ENCODE results near the gene EEF1A2. TPM values are rescaled to one million over a fixed set of nuclear protein-coding genes. Genes with fewer than 3 reads are reported as not detected.
A peak's percentile ranks its signal among the peaks of the same experiment; 100 is the strongest.
"Not testable (repeated sequence)": the region's sequence is repeated elsewhere in the genome, so short reads cannot be mapped to it uniquely, and the experiment has no call there.

EEF1A2 gene
- total RNA-seq, 2 experiments from 2014 or later = 1.1 to 1.7 TPM

DNA sequence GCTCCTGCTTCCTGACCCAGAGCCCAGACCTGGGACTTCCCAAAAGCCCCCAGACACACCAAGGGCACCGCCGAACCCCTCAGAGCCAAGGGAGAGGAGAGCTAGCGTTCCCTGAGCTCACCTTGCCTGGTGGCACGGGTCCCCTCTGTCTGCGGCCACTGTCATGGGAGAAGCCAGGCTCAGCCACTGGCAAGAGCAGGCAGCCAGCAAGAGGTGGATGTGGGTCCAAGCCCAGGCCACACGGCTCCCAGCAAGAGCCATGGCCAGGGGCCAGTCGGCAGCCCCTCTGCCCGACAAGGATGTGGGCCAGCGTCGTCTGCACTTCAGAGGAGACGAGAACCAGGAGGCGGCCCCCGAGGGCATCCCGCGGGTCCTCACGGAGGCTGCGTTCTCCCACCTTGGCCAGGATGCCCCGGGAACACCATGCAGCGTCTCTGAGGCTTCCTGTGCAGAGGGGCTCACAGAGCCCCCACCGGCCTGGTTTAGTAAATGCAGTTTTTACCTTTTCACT is 19.5 kb upstream of the EEF1A2 start:
- Mint-ChIP-seq H3K9me3 (peaks cover 8% of the 10 kb centered on the region), H3K36me3 (peaks cover 21% of the 10 kb centered on the region), H3K4me3 (no peak overlapping the region), H3K4me1 (ENCODE audit: low read depth) (peaks cover 16% of the 10 kb centered on the region), H3K27me3 (peaks cover 2% of the 10 kb centered on the region), H3K27ac (no peak overlapping the region)
- ChIA-PET CTCF (interaction anchor here (1.8 kb wide), 1 partner anchor 22 kb away, joined by 9 read pairs; no protein-coding TSS in a partner anchor), POLR2A (no interaction called here)
- intact Hi-C loops (cut with micrococcal nuclease) = no loop called here
- no peak for DNase-seq

DNA sequence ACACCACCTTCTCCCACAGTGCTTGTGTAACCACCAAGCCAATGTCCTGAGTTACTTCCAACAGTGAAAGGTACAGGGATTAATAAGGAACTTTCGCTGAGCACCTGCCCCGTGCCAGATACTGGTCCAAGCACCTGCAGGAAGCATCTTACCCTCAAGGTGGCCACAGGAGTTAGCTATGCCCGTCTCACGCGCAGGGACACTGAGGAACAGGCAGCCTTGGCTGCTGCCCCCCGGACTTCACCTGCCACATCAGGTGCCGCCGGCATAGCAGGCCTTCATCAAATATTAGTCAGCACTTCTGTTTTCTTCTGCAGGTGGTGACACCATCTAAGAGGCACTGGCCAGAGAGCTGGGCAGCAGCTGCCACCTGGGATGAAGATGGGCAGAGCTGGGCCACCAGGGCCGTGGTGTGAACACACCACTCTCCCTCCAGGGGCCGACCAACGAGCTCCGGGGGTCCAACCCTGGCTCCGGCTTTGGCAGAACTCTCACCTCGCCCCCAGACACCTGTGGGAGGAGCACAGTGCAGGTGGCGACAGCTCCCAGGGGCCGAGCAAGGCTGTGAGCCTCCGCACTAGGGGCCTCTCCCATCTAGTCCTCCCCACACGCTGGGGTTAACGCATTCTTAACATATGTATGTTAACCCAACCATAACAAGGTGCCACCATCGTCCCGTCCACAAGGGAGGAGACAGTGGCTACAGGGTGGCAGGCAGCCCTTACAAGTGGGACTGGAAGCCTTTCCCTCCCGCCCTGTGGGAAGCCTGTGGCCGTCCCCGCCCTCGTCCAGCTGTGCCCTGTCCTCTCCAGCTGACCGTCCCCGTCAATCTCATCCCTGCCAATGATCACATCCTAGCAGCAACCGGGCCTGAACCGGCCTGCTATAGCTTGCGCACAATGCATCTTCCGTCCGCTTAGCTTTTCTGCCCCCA is 18.8 kb upstream of the EEF1A2 start:
- no peak overlapping the region for H3K4me3 Mint-ChIP-seq

DNA sequence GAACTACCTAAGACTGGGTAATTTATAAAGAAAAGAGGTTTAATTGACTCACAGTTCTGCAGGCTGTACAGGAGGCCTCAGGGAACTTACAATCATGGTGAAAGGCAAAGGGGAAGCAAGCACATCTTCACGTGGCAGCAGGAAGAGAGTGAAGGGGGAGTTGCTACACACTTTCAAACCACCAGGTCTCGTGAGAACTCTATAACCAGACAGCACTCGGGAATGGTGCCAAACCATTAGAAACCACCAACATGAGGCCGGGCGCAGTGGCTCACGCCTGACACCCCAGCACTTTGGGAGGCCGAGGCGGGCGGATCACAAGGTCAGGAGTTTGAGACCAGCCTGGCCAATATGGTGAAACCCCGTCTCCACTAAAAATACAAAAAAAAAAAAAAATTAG is 15.6 kb upstream of the EEF1A2 start:
- H3K9me3 Mint-ChIP-seq; H3K36me3 Mint-ChIP-seq; H3K27ac Mint-ChIP-seq; POLR2A ChIA-PET; H3K4me1 Mint-ChIP-seq (ENCODE audit: low read depth); intact Hi-C loops (cut with micrococcal nuclease); H3K4me3 Mint-ChIP-seq: not testable (repeated sequence)
- H3K27me3 Mint-ChIP-seq = peaks cover 20% of the 10 kb centered on the region
- CTCF ChIA-PET = interaction anchor here (1.1 kb wide), 1 partner anchor 18 kb away, joined by 5 read pairs; no protein-coding TSS in a partner anchor
- DNase-seq = peak; percentile 8

More for the DNA sequence above, 18.8 kb upstream of the EEF1A2 start:
- Mint-ChIP-seq H3K4me1 (ENCODE audit: low read depth) (peaks cover 15% of the 10 kb centered on the region), H3K27me3 (peaks cover 6% of the 10 kb centered on the region), H3K9me3 (peaks cover 5% of the 10 kb centered on the region), H3K27ac (no peak overlapping the region), H3K36me3 (peaks cover 14% of the 10 kb centered on the region)
- intact Hi-C loops (cut with micrococcal nuclease) = no loop called here
- ChIA-PET CTCF (interaction anchor here (1.1 to 1.8 kb wide), 2 partner anchors 20 to 21 kb away, joined by 3 to 9 read pairs; partner anchors contain the start of gene PTK6), POLR2A (no interaction called here)
- no peak for DNase-seq

DNA sequence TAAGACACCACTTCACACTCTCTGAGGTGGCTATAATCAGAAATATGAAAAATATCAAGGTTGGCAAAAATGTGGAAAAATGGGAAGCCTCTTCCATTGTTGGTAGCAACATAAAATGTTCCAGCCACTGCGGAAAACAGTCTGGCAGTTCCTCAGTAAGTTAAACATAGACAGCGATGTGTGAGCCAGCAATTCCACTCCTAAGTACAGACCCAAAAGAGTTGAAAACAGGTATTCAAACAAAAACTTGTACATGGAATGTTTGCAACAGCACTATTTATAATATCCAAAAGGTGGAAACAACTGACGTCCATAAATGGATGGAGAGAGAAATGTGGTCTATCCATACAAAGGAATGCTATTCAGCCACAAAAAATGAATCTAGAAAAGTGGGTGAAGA is 14.3 kb upstream of the EEF1A2 start:
- CTCF ChIA-PET = interaction anchor here (1.0 kb wide), 1 partner anchor 24 kb away, joined by 4 read pairs; the partner anchor contains the start of gene PTK6
- intact Hi-C loops (cut with micrococcal nuclease) = no loop called here
- no peak overlapping the region for H3K27ac Mint-ChIP-seq
- H3K36me3 Mint-ChIP-seq = peaks cover 2% of the 10 kb centered on the region
- H3K4me1 Mint-ChIP-seq (ENCODE audit: low read depth) = peaks cover 2% of the 10 kb centered on the region
- H3K27me3 Mint-ChIP-seq = peaks cover 28% of the 10 kb centered on the region
- no peak for DNase-seq
- POLR2A ChIA-PET = no interaction called here
- no peak overlapping the region for H3K4me3 Mint-ChIP-seq
- H3K9me3 Mint-ChIP-seq = peaks cover 2% of the 10 kb centered on the region

DNA sequence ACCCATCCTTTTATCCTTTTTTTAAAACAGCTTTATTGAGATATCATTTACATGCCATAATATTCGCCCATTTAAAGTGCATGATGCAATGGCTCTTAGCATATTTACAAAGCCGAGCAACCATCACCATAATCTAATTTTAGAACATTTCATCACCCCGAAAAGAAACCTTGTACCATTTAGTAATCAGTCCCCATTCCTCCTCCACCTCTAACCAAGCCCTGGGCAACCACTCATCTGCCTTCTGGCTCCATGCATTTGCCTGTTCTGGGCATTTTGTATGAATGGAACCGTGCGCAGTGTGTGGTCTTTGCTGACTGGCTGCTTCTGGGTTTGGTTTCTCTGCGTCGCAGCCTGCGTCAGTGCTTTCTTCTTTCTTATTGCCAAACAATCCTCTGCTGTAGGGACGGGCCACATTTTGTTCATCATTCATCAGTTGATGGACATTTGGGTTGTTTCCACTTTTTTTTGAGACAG is 10.2 kb upstream of the EEF1A2 start:
- Mint-ChIP-seq H3K27me3 (peaks cover 45% of the 10 kb centered on the region), H3K4me3 (no peak overlapping the region), H3K9me3 (peaks cover 11% of the 10 kb centered on the region), H3K36me3 (peaks cover 5% of the 10 kb centered on the region), H3K27ac (no peak overlapping the region), H3K4me1 (ENCODE audit: low read depth) (peaks cover 4% of the 10 kb centered on the region)
- ChIA-PET POLR2A (no interaction called here), CTCF (interaction anchor here (0.6 kb wide), 1 partner anchor 12 kb away, joined by 3 read pairs; no protein-coding TSS in a partner anchor)
- intact Hi-C loops (cut with micrococcal nuclease) = no loop called here
- no peak for DNase-seq

DNA sequence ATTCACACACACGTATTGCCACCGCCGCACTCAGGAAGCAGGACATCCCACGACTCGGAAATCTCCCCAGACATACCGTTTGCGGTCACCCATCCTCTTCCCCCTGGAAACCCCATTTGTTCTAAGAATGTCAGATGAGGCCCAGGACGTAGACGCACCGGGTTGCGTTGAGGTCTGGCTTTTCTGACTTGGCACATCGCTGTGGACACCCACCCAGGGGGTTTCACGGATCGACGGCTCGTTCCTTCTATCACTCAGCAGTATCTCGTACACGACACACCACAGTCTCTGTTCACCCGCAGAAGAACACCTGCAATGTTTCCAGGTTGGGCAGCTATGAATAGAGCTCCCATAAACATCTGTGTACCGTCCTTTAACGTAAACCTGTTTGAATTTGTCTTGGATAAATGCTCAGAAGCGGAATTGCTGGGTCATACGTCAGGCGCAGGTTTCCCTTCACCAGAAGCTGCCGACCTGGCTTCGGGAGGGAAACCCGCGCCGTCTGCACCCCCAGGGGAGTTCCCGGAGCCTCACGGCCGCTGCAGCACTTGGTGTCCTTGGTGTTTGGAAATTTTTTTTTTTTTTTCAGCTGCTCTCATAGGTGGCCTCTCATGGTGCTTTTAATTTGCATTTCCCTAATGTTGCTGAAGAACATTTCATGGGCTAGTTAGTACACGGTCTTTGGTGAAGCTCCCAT is 9.3 kb upstream of the EEF1A2 start:
- Mint-ChIP-seq H3K27ac (peak overlapping the region; percentile 47), H3K4me3 (no peak overlapping the region), H3K4me1 (ENCODE audit: low read depth) (peaks cover 4% of the 10 kb centered on the region), H3K9me3 (peaks cover 17% of the 10 kb centered on the region), H3K36me3 (peaks cover 5% of the 10 kb centered on the region), H3K27me3 (peaks cover 47% of the 10 kb centered on the region)
- POLR2A ChIA-PET = no interaction called here
- intact Hi-C loops (cut with micrococcal nuclease) = no loop called here
- DNase-seq = peak; percentile 42
- CTCF ChIA-PET = interaction anchor here (0.6 kb wide), 2 partner anchors 11 to 19 kb away, joined by 3 read pairs; no protein-coding TSS in a partner anchor

DNA sequence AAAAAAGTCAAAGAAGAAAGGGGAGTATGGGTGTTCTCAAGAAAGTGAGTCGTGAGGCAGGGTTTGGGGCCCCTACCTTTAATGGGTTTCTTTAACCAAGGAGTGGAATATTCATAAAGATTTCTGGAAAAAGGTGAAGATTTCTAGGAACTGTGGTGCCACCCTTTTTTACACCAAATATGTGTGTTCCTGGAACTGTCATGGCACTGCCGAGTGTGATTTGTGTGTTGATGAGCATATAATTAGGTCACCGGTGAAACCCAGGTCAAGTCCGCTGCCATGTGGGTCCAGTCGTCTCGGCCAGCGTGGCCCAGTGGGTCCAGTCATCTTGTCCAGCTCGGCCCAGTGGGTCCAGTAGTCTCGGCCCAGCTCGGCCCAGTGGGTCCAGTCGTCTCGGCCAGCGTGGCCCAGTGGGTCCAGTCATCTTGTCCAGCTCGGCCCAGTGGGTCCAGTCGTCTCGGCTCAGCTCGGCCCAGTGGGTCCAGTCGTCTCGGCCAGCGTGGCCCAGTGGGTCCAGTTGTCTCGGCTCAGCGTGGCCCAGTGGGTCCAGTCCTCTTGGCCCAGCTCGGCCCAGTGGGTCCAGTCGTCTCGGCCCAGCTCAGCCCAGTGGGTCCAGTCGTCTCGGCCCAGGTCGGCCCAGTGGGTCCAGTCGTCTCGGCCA is 8.3 kb upstream of the EEF1A2 start:
- CTCF ChIA-PET = interaction anchor here (0.6 to 2.0 kb wide), 2 partner anchors 11 to 20 kb away, joined by 3 to 6 read pairs; no protein-coding TSS in a partner anchor
- Mint-ChIP-seq H3K36me3 (peaks cover 5% of the 10 kb centered on the region), H3K4me1 (ENCODE audit: low read depth) (peaks cover 4% of the 10 kb centered on the region), H3K27me3 (peaks cover 43% of the 10 kb centered on the region), H3K27ac (no peak overlapping the region), H3K4me3 (no peak overlapping the region), H3K9me3 (peaks cover 17% of the 10 kb centered on the region)
- POLR2A ChIA-PET = no interaction called here
- intact Hi-C loops (cut with micrococcal nuclease) = no loop called here
- no peak for DNase-seq

DNA sequence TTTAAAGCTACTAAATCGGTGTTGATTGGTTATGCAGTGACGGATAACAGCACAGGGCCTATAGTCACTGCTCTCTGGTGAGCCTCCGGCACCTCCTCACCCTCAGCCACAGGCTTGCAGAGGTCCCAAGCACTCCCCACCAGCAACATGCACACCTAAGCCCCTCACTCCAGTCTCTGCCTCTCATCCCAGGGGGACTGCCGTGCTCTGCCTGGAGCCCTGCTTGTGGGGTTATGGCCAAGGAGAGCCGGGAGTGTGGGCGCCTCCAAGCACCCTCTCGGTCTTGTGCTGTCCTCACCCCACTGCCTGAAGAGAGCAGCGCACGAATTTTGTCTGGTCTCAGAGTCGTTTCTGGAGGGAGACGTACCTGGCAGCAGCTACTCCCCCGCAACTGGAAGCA is 6.8 kb upstream of the EEF1A2 start:
- CTCF ChIA-PET = interaction anchor here (2.0 kb wide), 1 partner anchor 9 kb away, joined by 6 read pairs; no protein-coding TSS in a partner anchor
- DNase-seq = no peak
- POLR2A ChIA-PET = no interaction called here
- intact Hi-C loops (cut with micrococcal nuclease) = no loop called here
- H3K4me1 Mint-ChIP-seq (ENCODE audit: low read depth) = peaks cover 4% of the 10 kb centered on the region
- no peak overlapping the region for H3K27ac Mint-ChIP-seq
- H3K27me3 Mint-ChIP-seq = peaks cover 41% of the 10 kb centered on the region
- H3K4me3 Mint-ChIP-seq = no peak overlapping the region
- peaks cover 5% of the 10 kb centered on the region for H3K36me3 Mint-ChIP-seq
- H3K9me3 Mint-ChIP-seq = peaks cover 17% of the 10 kb centered on the region

DNA sequence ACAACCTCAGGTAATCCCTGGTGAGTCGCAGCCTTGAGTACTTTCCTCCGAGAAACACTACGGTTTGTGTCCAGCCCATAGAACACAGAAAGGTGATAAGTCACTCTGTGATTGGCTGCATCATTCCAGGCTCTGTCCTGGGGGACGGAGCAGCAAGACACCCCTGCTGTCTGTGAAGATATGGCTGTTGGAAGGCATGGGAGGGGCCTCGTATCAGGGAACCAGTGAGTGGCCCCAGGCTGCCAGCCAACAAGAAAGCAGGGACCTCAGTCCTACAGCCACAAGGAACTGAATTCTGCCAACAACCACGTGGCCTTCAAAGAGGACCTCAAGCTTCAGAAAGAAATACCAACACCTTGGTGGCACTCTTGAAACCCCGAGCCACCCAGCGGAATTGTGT is 6.4 kb upstream of the EEF1A2 start:
- POLR2A ChIA-PET = no interaction called here
- CTCF ChIA-PET = interaction anchor here (2.0 kb wide), 1 partner anchor 9 kb away, joined by 6 read pairs; no protein-coding TSS in a partner anchor
- Mint-ChIP-seq H3K4me1 (ENCODE audit: low read depth) (peaks cover 4% of the 10 kb centered on the region), H3K9me3 (peaks cover 17% of the 10 kb centered on the region), H3K27ac (no peak overlapping the region), H3K27me3 (peaks cover 38% of the 10 kb centered on the region), H3K4me3 (no peak overlapping the region), H3K36me3 (peaks cover 5% of the 10 kb centered on the region)
- intact Hi-C loops (cut with micrococcal nuclease) = no loop called here
- no peak for DNase-seq

DNA sequence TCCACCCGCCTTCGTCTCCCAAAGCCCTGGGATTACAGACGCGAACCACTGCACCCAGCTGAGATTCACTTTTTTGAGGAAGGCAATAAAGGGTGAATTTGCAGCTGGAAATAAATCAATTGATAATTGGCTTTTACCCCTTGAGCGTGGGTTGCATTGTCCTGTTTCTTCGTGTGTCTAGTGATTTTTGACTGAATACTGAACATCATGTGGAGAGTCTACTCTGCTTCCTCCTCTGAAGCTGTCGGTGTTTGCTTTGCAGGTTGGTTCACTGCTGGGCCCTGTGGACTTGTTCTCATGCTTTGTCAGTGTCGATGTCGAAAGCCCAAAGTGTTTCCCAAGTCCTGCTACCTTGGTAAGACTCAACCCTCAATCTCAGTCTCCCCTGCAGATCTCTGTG is 5.8 kb upstream of the EEF1A2 start:
- Mint-ChIP-seq H3K4me3 (no peak overlapping the region), H3K36me3 (peaks cover 5% of the 10 kb centered on the region), H3K9me3 (peaks cover 17% of the 10 kb centered on the region), H3K4me1 (ENCODE audit: low read depth) (peaks cover 4% of the 10 kb centered on the region), H3K27me3 (peaks cover 37% of the 10 kb centered on the region), H3K27ac (no peak overlapping the region)
- ChIA-PET CTCF (no interaction called here), POLR2A (no interaction called here)
- no peak for DNase-seq
- intact Hi-C loops (cut with micrococcal nuclease) = no loop called here

DNA sequence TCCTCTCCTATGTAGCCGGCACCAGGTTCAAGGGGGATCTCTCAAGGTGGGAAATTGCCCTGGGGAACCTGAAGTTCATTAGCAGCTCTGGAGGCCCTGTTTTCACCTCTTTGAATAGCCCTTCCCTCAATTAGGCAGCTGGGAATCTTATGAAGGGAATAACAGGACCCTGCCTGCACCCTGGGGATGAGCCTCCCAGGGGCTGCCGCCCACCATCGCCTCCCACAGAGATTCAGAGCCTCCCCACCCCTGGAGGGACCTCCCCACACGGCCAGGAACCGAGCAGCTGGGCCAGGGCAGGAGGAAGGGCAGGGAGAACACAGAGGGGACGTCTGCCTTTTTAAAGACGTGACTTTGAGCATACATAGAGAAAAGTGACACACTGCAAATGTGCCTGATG is 4.6 kb upstream of the EEF1A2 start:
- ChIA-PET POLR2A (no interaction called here), CTCF (interaction anchor here (1.6 kb wide), 1 partner anchor 17 kb away, joined by 4 read pairs; the partner anchor contains the start of gene PPDPF)
- no peak for DNase-seq
- intact Hi-C loops (cut with micrococcal nuclease) = no loop called here
- H3K4me3 Mint-ChIP-seq = no peak overlapping the region
- H3K4me1 Mint-ChIP-seq (ENCODE audit: low read depth) = peaks cover 4% of the 10 kb centered on the region
- H3K36me3 Mint-ChIP-seq = peaks cover 5% of the 10 kb centered on the region
- H3K27me3 Mint-ChIP-seq = peaks cover 31% of the 10 kb centered on the region
- peaks cover 17% of the 10 kb centered on the region for H3K9me3 Mint-ChIP-seq
- no peak overlapping the region for H3K27ac Mint-ChIP-seq
